Keratinocyte (primary cell): ENCODE data around the gene CIDEC. TPM values are rescaled to one million over a fixed set of nuclear protein-coding genes. Genes with fewer than 3 reads are reported as not detected.

Experiments
- DNase-seq: peaks from one replicate; pipeline ENCODE4 v3.0.0-alpha.2; 2011; ENCODE audit warnings: low read depth, missing footprints, low spot score
- FAIRE-seq: peaks from 2 replicates; lab custom pipeline; 2011; peaks lifted over from hg19 to GRCh38; lab: Jason Lieb, UNC
- H2AFZ ChIP-seq: 2 replicates; pipeline ENCODE4 v1.6.0; 2012; ENCODE audit warnings: low read length, control low read depth, inconsistent platforms; ENCODE audit not compliant: control insufficient read depth
- H3K27ac ChIP-seq: 2 replicates; pipeline ENCODE4 v1.5.1; 2011; ENCODE audit warnings: low read length; ENCODE audit not compliant: control insufficient read depth, insufficient read depth
- H3K27me3 ChIP-seq: 3 replicates; pipeline ENCODE4 v1.6.0; 2011; ENCODE audit warnings: low read length; ENCODE audit not compliant: control insufficient read depth, insufficient read depth; ENCODE audit errors: extremely low read depth
- H3K36me3 ChIP-seq, 2 experiments: 2 replicates in 1 of 2; 3 replicates in 1 of 2; pipeline ENCODE4 v1.5.1; 2011; ENCODE audit warnings: low read length in 2 of 2, mild to moderate bottlenecking in 1 of 2; ENCODE audit not compliant: control insufficient read depth in 2 of 2, insufficient read depth in 2 of 2; ENCODE audit errors: extremely low read depth in 1 of 2
- H3K4me1 ChIP-seq: 3 replicates; pipeline ENCODE4 v1.5.1; 2011; ENCODE audit warnings: low read length; ENCODE audit not compliant: control insufficient read depth, insufficient read depth; ENCODE audit errors: extremely low read depth
- H3K4me2 ChIP-seq: 3 replicates; pipeline ENCODE4 v1.6.0; 2011; ENCODE audit warnings: low read depth, low read length; ENCODE audit not compliant: control insufficient read depth, insufficient read depth; ENCODE audit errors: extremely low read depth
- H3K4me3 ChIP-seq, 3 experiments: fragments of 200-600 bp in 1 of 3; sonication (generic) in 1 of 3; 2 replicates in 2 of 3; 3 replicates in 1 of 3; pipeline ENCODE4 v1.5.1; 2011 to 2016; ENCODE audit warnings: low read length in 3 of 3, mild to moderate bottlenecking in 3 of 3, control low read depth in 2 of 3, inconsistent platforms in 1 of 3, low read depth in 1 of 3, mixed read lengths in 1 of 3, mixed run types in 1 of 3, moderate library complexity in 1 of 3; ENCODE audit not compliant: control insufficient read depth in 2 of 3, insufficient read depth in 2 of 3; ENCODE audit errors: extremely low read depth in 1 of 3
- H3K79me2 ChIP-seq: 2 replicates; pipeline ENCODE4 v1.6.0; 2012; ENCODE audit warnings: low read length; ENCODE audit not compliant: control insufficient read depth, insufficient read depth
- H3K9ac ChIP-seq: 3 replicates; pipeline ENCODE4 v1.6.0; 2011; ENCODE audit warnings: low read length; ENCODE audit not compliant: control insufficient read depth, insufficient read depth; ENCODE audit errors: extremely low read depth
- H3K9me1 ChIP-seq: 3 replicates; pipeline ENCODE4 v1.6.0; 2011; ENCODE audit warnings: low read length; ENCODE audit not compliant: control insufficient read depth, insufficient read depth; ENCODE audit errors: extremely low read depth
- H3K9me3 ChIP-seq: 2 replicates; pipeline ENCODE4 v1.5.1; 2012; ENCODE audit warnings: low read depth, low read length; ENCODE audit not compliant: control insufficient read depth
- H4K20me1 ChIP-seq: 3 replicates; pipeline ENCODE4 v1.6.0; 2011; ENCODE audit warnings: low read length; ENCODE audit not compliant: control insufficient read depth, insufficient read depth; ENCODE audit errors: extremely low read depth
- EZH2 ChIP-seq: IDR thresholded peaks from one replicate; pipeline ENCODE4 v1.6.1; 2012; ENCODE audit warnings: inconsistent platforms, mild to moderate bottlenecking, low read length, moderate library complexity
- dilution Hi-C: fragments of 300-500 bp; cut with MboI; formaldehyde crosslinking; loops from one replicate; pipeline ENCODE4 v1.7.0; 2020; ENCODE audit warnings: low sequenced_read_pairs; ENCODE audit not compliant: extremely low pct_ligation_motif_present
- polyA plus RNA-seq, 5 experiments: library from polyadenylated mRNA; depleted of rRNA in 3 of 5; stranded (reverse) in 3 of 5; stranded (forward) in 1 of 5; unstranded in 1 of 5; fragments of >200 nt; gene quantifications; 1 replicate in 1 of 5; 2 replicates in 3 of 5; 3 replicates in 1 of 5; pipeline versions ENCODE4 v1.2.1 to v1.2.3, GENCODE V29; 2011 to 2012; ENCODE audit warnings: missing spikeins in 2 of 5, low read depth in 1 of 5, low replicate concordance in 1 of 5
- TF ChIP-seq, protein P1 (sequence below), 3 experiments: IDR thresholded peaks in 1 of 3; conservative IDR thresholded peaks in 1 of 3; optimal IDR thresholded peaks in 1 of 3; 2 replicates in 2 of 3; 3 replicates in 1 of 3; pipeline versions ENCODE3 to v1.5.1; 2011; ENCODE audit warnings: low read length in 3 of 3, mild to moderate bottlenecking in 3 of 3, moderate library complexity in 2 of 3, control low read depth in 1 of 3, inconsistent platforms in 1 of 3; ENCODE audit not compliant: insufficient read depth in 2 of 3; ENCODE audit errors: extremely low read depth in 1 of 3

The CIDEC gene
- polyA plus RNA-seq, 1 donor (not counting 4 experiments of a cell fraction or from before 2014, with no cell fraction given) = not detected

DNA sequence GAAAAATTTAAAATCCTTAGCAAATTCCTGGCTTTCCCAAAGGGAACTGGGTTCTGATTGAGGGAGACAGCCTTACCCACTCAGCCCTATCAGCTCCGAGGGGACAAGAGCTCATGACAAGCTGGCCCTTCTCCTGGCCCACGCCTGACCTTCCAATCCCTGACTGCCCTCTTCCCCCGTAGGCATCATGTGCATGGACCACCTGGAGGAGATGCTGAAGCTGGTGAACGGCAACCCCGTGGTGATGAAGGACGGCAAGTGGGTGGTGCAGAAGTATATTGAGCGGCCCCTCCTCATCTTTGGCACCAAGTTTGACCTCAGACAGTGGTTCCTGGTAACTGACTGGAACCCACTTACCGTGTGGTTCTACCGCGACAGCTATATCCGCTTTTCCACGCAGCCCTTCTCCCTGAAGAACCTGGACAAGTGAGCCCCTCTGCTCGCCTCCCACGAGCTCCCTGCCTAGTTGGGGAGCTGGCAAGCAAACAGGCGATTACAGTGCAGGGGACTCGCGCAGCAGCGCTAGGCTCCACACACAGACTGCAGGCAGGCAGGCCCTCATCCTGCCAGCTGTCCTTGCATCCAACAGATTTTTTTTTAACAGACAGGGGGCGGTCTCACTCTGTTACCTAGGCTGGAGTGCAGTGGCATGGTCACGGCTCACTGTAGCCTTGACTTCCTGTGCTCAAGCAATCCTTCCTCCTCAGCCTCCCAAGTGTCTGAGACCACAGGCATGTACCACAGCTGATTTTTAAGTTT lies 53.1 kb downstream of the CIDEC start:
- no peak overlapping the region for H2AFZ ChIP-seq
- no peaks in the 10 kb centered on the region for H3K79me2 ChIP-seq
- H3K27ac ChIP-seq = no peak overlapping the region
- no peak overlapping the region for H3K4me2 ChIP-seq
- H4K20me1 ChIP-seq = no peaks in the 10 kb centered on the region
- TF ChIP-seq EZH2 = no peak
- TF ChIP-seq, protein P1, sequence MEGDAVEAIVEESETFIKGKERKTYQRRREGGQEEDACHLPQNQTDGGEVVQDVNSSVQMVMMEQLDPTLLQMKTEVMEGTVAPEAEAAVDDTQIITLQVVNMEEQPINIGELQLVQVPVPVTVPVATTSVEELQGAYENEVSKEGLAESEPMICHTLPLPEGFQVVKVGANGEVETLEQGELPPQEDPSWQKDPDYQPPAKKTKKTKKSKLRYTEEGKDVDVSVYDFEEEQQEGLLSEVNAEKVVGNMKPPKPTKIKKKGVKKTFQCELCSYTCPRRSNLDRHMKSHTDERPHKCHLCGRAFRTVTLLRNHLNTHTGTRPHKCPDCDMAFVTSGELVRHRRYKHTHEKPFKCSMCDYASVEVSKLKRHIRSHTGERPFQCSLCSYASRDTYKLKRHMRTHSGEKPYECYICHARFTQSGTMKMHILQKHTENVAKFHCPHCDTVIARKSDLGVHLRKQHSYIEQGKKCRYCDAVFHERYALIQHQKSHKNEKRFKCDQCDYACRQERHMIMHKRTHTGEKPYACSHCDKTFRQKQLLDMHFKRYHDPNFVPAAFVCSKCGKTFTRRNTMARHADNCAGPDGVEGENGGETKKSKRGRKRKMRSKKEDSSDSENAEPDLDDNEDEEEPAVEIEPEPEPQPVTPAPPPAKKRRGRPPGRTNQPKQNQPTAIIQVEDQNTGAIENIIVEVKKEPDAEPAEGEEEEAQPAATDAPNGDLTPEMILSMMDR (optimal IDR thresholded peaks at IDR 0.05 in 1 of 3, IDR thresholded peaks at IDR 0.05 in 1 of 3, conservative IDR thresholded peaks at IDR 0.05 in 1 of 3; ENCODE audit: extremely low read depth in 1 of 3, insufficient read depth in 2 of 3, low read length in 3 of 3) = peak in 2 of 3 experiments; percentile 28 to 44
- H3K4me1 ChIP-seq = no peaks in the 10 kb centered on the region
- H3K36me3 ChIP-seq = peaks cover 0 to 1% of the 10 kb centered on the region in 2 experiments
- DNase-seq (no peak), FAIRE-seq (no peak)
- H3K27me3 ChIP-seq = no peaks in the 10 kb centered on the region
- dilution Hi-C loops = no loop called here
- H3K9me3 ChIP-seq = no peaks in the 10 kb centered on the region
- H3K4me3 ChIP-seq = no peak overlapping the region
- no peaks in the 10 kb centered on the region for H3K9me1 ChIP-seq
- no peak overlapping the region for H3K9ac ChIP-seq

- Histone ChIP-seq H4K20me1 (no peaks in the 10 kb centered on the region), H3K9me1 (no peaks in the 10 kb centered on the region), H3K79me2 (no peaks in the 10 kb centered on the region), H2AFZ (no peak overlapping the region), H3K4me1 (no peaks in the 10 kb centered on the region), H3K27me3 (no peaks in the 10 kb centered on the region), H3K4me3 (no peak overlapping the region), H3K4me2 (no peak overlapping the region), H3K9me3 (no peaks in the 10 kb centered on the region), H3K27ac (no peak overlapping the region), H3K36me3 (peaks cover 0 to 2% of the 10 kb centered on the region in 2 experiments), H3K9ac (no peak overlapping the region)
- TF ChIP-seq EZH2 = no peak
- TF ChIP-seq, protein P1 (optimal IDR thresholded peaks at IDR 0.05 in 1 of 3, IDR thresholded peaks at IDR 0.05 in 1 of 3, conservative IDR thresholded peaks at IDR 0.05 in 1 of 3; ENCODE audit: extremely low read depth in 1 of 3, insufficient read depth in 2 of 3, low read length in 3 of 3) = no peak
- dilution Hi-C loops = no loop called here
- DNase-seq (no peak), FAIRE-seq (no peak)
These were observed 54.5 kb downstream of the CIDEC start for GRCh38 chr3:9825451-9826040.
